ENCODE measurements around the gene LRRC37A. TPM values are rescaled to one million over a fixed set of nuclear protein-coding genes. Genes with fewer than 3 reads are reported as not detected.
"Not testable (repeated sequence)": the region's sequence is repeated elsewhere in the genome, so short reads cannot be mapped to it uniquely, and the experiment has no call there.

Gene LRRC37A
- total RNA-seq, 2 donors from 2014 or later = 2.2 to 3.4 TPM

DNA sequence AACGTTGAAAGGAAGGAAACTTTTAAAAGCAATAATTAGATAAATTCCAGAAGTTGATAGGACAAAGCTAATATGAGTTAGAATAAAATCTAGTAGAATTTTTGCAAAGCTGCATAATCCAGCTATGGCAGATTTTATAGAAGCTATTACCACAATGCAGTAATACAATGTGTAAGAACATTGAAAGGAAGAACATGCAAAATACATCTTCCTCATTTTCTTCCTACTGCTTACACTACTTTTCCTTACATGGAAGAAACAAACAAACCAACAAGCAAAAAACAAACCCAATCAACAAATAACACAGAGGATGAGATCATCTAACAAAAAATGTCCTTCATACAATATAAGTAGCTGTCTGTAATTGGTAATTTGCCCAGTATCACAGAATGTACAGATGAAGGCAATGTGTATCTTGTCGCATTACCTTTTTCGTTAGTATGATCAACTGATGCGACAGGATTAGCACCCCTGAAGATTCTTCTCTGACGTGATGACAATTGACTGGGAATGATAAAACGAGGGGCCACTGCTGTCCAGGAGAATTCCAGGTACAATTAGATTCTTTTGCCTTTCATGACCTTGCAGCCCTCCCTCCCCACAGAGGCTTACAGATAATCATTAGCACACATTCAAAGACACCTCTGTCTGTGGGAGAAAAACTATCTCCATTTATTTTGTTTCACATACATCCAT is 21.2 kb upstream of the LRRC37A start:
- Histone ChIP-seq H3K4me3 (no peak overlapping the region), H3K9me3 (no peaks in the 10 kb centered on the region), H3K36me3 (no peaks in the 10 kb centered on the region), H3K27me3 (replicated peaks; ENCODE audit: insufficient read depth) (no peaks in the 10 kb centered on the region), H3K27ac (no peak overlapping the region), H3K4me1 (ENCODE audit: control insufficient read depth in 1 of 2, low read depth in 2 of 2) (no peaks in the 10 kb centered on the region)
- DNase-seq (ENCODE audit: low spot score) (no peak), ATAC-seq (ENCODE audit: insufficient number of reproducible peaks, low FRiP score, low read depth) (no peak)
- TF ChIP-seq, protein P1, sequence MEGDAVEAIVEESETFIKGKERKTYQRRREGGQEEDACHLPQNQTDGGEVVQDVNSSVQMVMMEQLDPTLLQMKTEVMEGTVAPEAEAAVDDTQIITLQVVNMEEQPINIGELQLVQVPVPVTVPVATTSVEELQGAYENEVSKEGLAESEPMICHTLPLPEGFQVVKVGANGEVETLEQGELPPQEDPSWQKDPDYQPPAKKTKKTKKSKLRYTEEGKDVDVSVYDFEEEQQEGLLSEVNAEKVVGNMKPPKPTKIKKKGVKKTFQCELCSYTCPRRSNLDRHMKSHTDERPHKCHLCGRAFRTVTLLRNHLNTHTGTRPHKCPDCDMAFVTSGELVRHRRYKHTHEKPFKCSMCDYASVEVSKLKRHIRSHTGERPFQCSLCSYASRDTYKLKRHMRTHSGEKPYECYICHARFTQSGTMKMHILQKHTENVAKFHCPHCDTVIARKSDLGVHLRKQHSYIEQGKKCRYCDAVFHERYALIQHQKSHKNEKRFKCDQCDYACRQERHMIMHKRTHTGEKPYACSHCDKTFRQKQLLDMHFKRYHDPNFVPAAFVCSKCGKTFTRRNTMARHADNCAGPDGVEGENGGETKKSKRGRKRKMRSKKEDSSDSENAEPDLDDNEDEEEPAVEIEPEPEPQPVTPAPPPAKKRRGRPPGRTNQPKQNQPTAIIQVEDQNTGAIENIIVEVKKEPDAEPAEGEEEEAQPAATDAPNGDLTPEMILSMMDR (IDR thresholded peaks at IDR 0.05) = no peak

- no peaks in the 10 kb centered on the region for H3K27me3 ChIP-seq (replicated peaks; ENCODE audit: insufficient read depth)
- no peaks in the 10 kb centered on the region for H3K4me1 ChIP-seq (ENCODE audit: control insufficient read depth in 1 of 2, low read depth in 2 of 2)
- H3K4me3 ChIP-seq = no peak overlapping the region
- TF ChIP-seq, protein P1 (IDR thresholded peaks at IDR 0.05) = no peak
- H3K9me3 ChIP-seq = no peaks in the 10 kb centered on the region
- DNase-seq (ENCODE audit: low spot score) (no peak), ATAC-seq (ENCODE audit: insufficient number of reproducible peaks, low FRiP score, low read depth) (no peak)
- no peaks in the 10 kb centered on the region for H3K36me3 ChIP-seq
- H3K27ac ChIP-seq = no peak overlapping the region
Observed at GRCh38 chr17:46274238-46274637, 20.7 kb upstream of the LRRC37A start.

GRCh38 chr17:46276728-46277479 is 18.0 kb upstream of the LRRC37A start:
- H3K4me1 ChIP-seq (ENCODE audit: control insufficient read depth in 1 of 2, low read depth in 2 of 2); H3K27me3 ChIP-seq (replicated peaks; ENCODE audit: insufficient read depth); ATAC-seq (ENCODE audit: insufficient number of reproducible peaks, low FRiP score, low read depth); H3K9me3 ChIP-seq; H3K27ac ChIP-seq; H3K4me3 ChIP-seq; H3K36me3 ChIP-seq; DNase-seq (ENCODE audit: low spot score): not testable (repeated sequence)

DNA sequence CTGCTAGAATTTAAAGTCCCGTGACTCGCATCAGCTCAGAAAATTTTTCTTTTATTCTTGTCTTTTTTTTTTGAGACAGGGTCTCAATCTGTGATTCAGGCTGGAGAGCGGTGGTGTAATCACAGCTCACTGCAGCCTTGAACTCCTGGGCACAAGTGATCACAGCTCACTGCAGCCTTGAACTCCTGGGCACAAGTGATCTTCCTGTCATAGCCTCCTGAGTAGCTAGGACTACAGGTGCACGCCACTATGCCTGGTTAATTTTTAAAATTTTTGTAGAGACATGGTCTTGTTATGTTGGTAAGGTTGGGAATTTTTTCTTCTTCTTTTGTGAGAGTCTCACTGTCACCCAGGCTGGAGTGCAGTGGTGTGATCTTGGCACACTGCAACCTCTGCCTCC is 13.6 kb upstream of the LRRC37A start:
- ATAC-seq (ENCODE audit: insufficient number of reproducible peaks, low FRiP score, low read depth); H3K4me1 ChIP-seq (ENCODE audit: control insufficient read depth in 1 of 2, low read depth in 2 of 2); H3K36me3 ChIP-seq; H3K9me3 ChIP-seq; H3K27ac ChIP-seq; H3K27me3 ChIP-seq (replicated peaks; ENCODE audit: insufficient read depth); DNase-seq (ENCODE audit: low spot score); H3K4me3 ChIP-seq: not testable (repeated sequence)

- H3K27ac ChIP-seq; H3K4me3 ChIP-seq; H3K9me3 ChIP-seq; H3K27me3 ChIP-seq (replicated peaks; ENCODE audit: insufficient read depth); H3K36me3 ChIP-seq; DNase-seq (ENCODE audit: low spot score); H3K4me1 ChIP-seq (ENCODE audit: control insufficient read depth in 1 of 2, low read depth in 2 of 2); ATAC-seq (ENCODE audit: insufficient number of reproducible peaks, low FRiP score, low read depth): not testable (repeated sequence)
Observed at GRCh38 chr17:46282635-46283034, 12.3 kb upstream of the LRRC37A start.

DNA sequence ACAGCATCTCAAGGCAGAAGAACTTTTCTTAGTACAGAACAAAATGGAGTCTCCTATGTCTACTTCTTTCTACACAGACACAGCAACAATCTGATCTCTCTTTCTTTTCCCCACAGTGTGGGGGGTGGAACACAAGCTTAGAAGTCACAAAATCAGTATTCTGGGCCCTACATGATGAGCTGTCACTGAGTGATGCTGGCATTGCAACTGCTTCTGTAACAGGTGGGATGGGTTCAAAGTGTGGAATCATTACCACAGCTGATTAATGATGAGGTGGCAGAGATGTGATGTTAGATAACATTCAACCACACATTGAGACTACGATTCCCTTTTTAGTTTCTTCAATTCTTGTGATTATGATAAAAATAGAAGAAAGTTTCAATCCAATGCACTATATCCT is 10.5 kb upstream of the LRRC37A start:
- DNase-seq (ENCODE audit: low spot score); H3K9me3 ChIP-seq; H3K4me3 ChIP-seq; H3K27me3 ChIP-seq (replicated peaks; ENCODE audit: insufficient read depth); ATAC-seq (ENCODE audit: insufficient number of reproducible peaks, low FRiP score, low read depth); H3K27ac ChIP-seq; H3K4me1 ChIP-seq (ENCODE audit: control insufficient read depth in 1 of 2, low read depth in 2 of 2); H3K36me3 ChIP-seq: not testable (repeated sequence)

DNA sequence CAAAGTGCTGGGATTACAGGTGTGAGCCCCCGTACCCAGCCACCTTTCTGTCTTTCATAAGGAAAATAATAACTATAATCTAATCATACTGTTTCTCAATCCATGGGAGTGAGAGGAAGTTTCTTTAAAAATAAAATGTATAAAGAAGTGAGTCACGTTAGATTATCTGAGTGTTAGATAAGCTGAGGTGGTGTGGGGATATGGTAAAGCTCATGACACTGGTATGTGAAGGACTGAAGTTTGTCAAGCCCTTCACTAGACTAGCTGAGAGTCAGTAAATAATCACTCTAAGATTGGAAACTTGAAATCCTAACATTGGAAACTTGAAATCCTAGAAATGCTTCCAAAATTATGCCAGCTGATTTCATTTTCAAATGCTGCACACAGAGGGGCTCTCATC is 9.4 kb upstream of the LRRC37A start:
- H3K36me3 ChIP-seq; H3K9me3 ChIP-seq; H3K4me3 ChIP-seq; H3K27ac ChIP-seq; DNase-seq (ENCODE audit: low spot score); H3K27me3 ChIP-seq (replicated peaks; ENCODE audit: insufficient read depth); ATAC-seq (ENCODE audit: insufficient number of reproducible peaks, low FRiP score, low read depth); H3K4me1 ChIP-seq (ENCODE audit: control insufficient read depth in 1 of 2, low read depth in 2 of 2): not testable (repeated sequence)

All from thoracic aorta (tissue), 2 donors.